Kasumi-1 (cell line): Measurements from ENCODE around the gene UBR2.

Source experiments
- DNase-seq, 2 experiments: peaks; one replicate each; lab custom pipeline; 2025; lab: John Stamatoyannopoulos, UW

The UBR2 gene

GRCh38 chr6:42563697-42564505 lies at the start of gene UBR2:
TSS of gene UBR2 (plus strand) at chr6:42564029. CDS start at chr6:42564320, 291 bp downstream.
- peak; percentile 99 for DNase-seq

- DNase-seq, result peak in 1 of 2 experiments; percentile 6
Observed at GRCh38 chr6:42514745-42515144, 49.1 kb upstream of the UBR2 start.

GRCh38 chr6:42519779-42520178 lies 44.0 kb upstream of the UBR2 start:
- DNase-seq, result no peak

GRCh38 chr6:42520786-42521607 lies 42.8 kb upstream of the UBR2 start:
- peak in 1 of 2 experiments; percentile 20 for DNase-seq

- DNase-seq, result no peak
Observed at GRCh38 chr6:42522036-42522435, 41.8 kb upstream of the UBR2 start.

GRCh38 chr6:42522942-42523814 lies 40.7 kb upstream of the UBR2 start:
- DNase-seq, result no peak

GRCh38 chr6:42525206-42525605 lies 38.6 kb upstream of the UBR2 start:
- no peak for DNase-seq

- no peak for DNase-seq
Observed at GRCh38 chr6:42526616-42527015, 37.2 kb upstream of the UBR2 start.

GRCh38 chr6:42527204-42527603 lies 36.6 kb upstream of the UBR2 start:
- no peak for DNase-seq

- no peak for DNase-seq
Observed at GRCh38 chr6:42530296-42530695, 33.5 kb upstream of the UBR2 start.

- no peak for DNase-seq
Observed at GRCh38 chr6:42530751-42531150, 33.1 kb upstream of the UBR2 start.

- peak; percentile 68 to 77 for DNase-seq
Observed at GRCh38 chr6:42532038-42532669, 31.7 kb upstream of the UBR2 start.

- DNase-seq, result no peak
Observed at GRCh38 chr6:42533794-42534193, 30.0 kb upstream of the UBR2 start.

- DNase-seq, result no peak
Observed at GRCh38 chr6:42537536-42537935, 26.3 kb upstream of the UBR2 start.

GRCh38 chr6:42539135-42539534 lies 24.7 kb upstream of the UBR2 start:
- no peak for DNase-seq

GRCh38 chr6:42545226-42545773 lies 18.5 kb upstream of the UBR2 start:
- no peak for DNase-seq

GRCh38 chr6:42547407-42548329 lies 16.2 kb upstream of the UBR2 start:
- DNase-seq, result peak; percentile 88 to 89

- DNase-seq, result no peak
Observed at GRCh38 chr6:42550277-42550676, 13.6 kb upstream of the UBR2 start.

- DNase-seq, result no peak
Observed at GRCh38 chr6:42551217-42551616, 12.6 kb upstream of the UBR2 start.

GRCh38 chr6:42552380-42552779 lies 11.4 kb upstream of the UBR2 start:
- DNase-seq, result no peak
